Neural cell (in vitro differentiated cells): Measurements from ENCODE around the gene PIKFYVE. TPM values are rescaled to one million over a fixed set of nuclear protein-coding genes. Genes with fewer than 3 reads are reported as not detected.

ENCODE experiments used
- H2AFZ ChIP-seq: fragments of 200-600, 300-800 bp; sonication (generic), shearing (Covaris generic); 2 replicates; pipeline ENCODE4 v1.6.0; 2014; ENCODE audit warnings: low read depth, mild to moderate bottlenecking, antibody characterized with exemption, low read length, moderate library complexity
- H3F3A ChIP-seq: fragments of 200-600 bp; shearing (Covaris generic); 2 replicates; pipeline ENCODE4 v1.6.1; 2016; ENCODE audit warnings: mild to moderate bottlenecking, moderate library complexity, mixed read lengths, antibody characterized with exemption, low read length; ENCODE audit not compliant: insufficient read depth, poor library complexity, severe bottlenecking
- H3K27ac ChIP-seq: fragments of 200-600, 300-800 bp; sonication (generic), shearing (Covaris generic); 2 replicates; pipeline ENCODE4 v1.5.1; 2014; ENCODE audit warnings: mild to moderate bottlenecking, low read length, moderate library complexity
- H3K27me3 ChIP-seq: fragments of 300-800, 200-600 bp; sonication (generic), shearing (Covaris generic); 2 replicates; pipeline ENCODE4 v1.6.0; 2014; ENCODE audit warnings: mild to moderate bottlenecking, low read depth, low read length, moderate library complexity; ENCODE audit not compliant: insufficient read depth
- H3K36me3 ChIP-seq: fragments of 300-800, 200-600 bp; sonication (generic), shearing (Covaris generic); 2 replicates; pipeline ENCODE4 v1.5.1; 2014; ENCODE audit warnings: mild to moderate bottlenecking, antibody characterized with exemption, low read length, moderate library complexity; ENCODE audit not compliant: insufficient read depth
- H3K4me2 ChIP-seq: fragments of 300-800, 200-600 bp; sonication (generic), shearing (Covaris generic); 2 replicates; pipeline ENCODE4 v1.6.0; 2014; ENCODE audit warnings: mild to moderate bottlenecking, low read length
- H3K4me3 ChIP-seq: fragments of 300-800, 200-600 bp; sonication (generic), shearing (Covaris generic); 2 replicates; pipeline ENCODE4 v1.5.1; 2014; ENCODE audit warnings: mild to moderate bottlenecking, low read length, moderate library complexity
- H3K79me2 ChIP-seq: fragments of 200-600 bp; shearing (Covaris generic); replicated peaks from 2 replicates; pipeline ENCODE4 v1.6.0; 2014; ENCODE audit warnings: mild to moderate bottlenecking, low read length, moderate library complexity; ENCODE audit not compliant: insufficient read depth
- H3K9ac ChIP-seq: fragments of 300-800, 200-600 bp; sonication (generic), shearing (Covaris generic); 2 replicates; pipeline ENCODE4 v1.6.1; 2016; ENCODE audit warnings: mild to moderate bottlenecking, low read length, mixed read lengths
- H3K9me2 ChIP-seq: fragments of 200-600 bp; shearing (Covaris generic); 2 replicates; pipeline ENCODE4 v1.6.1; 2016; ENCODE audit warnings: mild to moderate bottlenecking, low read length, mixed read lengths; ENCODE audit not compliant: insufficient read depth
- H3K9me3 ChIP-seq: fragments of 200-600, 300-800 bp; sonication (generic), shearing (Covaris generic); 2 replicates; pipeline ENCODE4 v1.6.1; 2016; ENCODE audit warnings: mild to moderate bottlenecking, mixed run types, low read length, moderate library complexity, mixed read lengths
- H4K20me1 ChIP-seq: fragments of 200-600 bp; shearing (Covaris generic); 2 replicates; pipeline ENCODE4 v1.6.1; 2016; ENCODE audit warnings: mild to moderate bottlenecking, mixed run types; ENCODE audit not compliant: insufficient read depth
- EP300 ChIP-seq: fragments of 450-650 bp; conservative IDR thresholded peaks from 2 replicates; pipeline ENCODE4 v1.6.1; 2014; ENCODE audit warnings: antibody characterized with exemption, mild to moderate bottlenecking, moderate library complexity; ENCODE audit not compliant: poor library complexity, severe bottlenecking
- EZH2 ChIP-seq: fragments of 200-600, 300-800 bp; shearing (Covaris generic), sonication (generic); IDR thresholded peaks from 2 replicates; pipeline ENCODE4 v1.6.1; 2014; ENCODE audit warnings: antibody characterized with exemption, low read length, borderline replicate concordance, mild to moderate bottlenecking; ENCODE audit not compliant: insufficient read depth, poor library complexity, severe bottlenecking
- MXI1 ChIP-seq: fragments of 450-650 bp; conservative IDR thresholded peaks from 2 replicates; pipeline ENCODE4 v1.6.1; 2014; ENCODE audit warnings: antibody characterized with exemption, mild to moderate bottlenecking; ENCODE audit not compliant: poor library complexity, severe bottlenecking
- POLR2AphosphoS5 ChIP-seq: IDR thresholded peaks from 2 replicates; pipeline ENCODE4 v1.6.1; 2012
- RAD21 ChIP-seq: fragments of 450-650 bp; conservative IDR thresholded peaks from 2 replicates; pipeline ENCODE4 v1.6.1; 2014; ENCODE audit warnings: antibody characterized with exemption, mild to moderate bottlenecking, moderate library complexity
- SMC3 ChIP-seq: fragments of 450-650 bp; conservative IDR thresholded peaks from 2 replicates; pipeline ENCODE4 v1.6.1; 2014; ENCODE audit warnings: antibody characterized with exemption, mild to moderate bottlenecking, moderate library complexity; ENCODE audit not compliant: poor library complexity
- TAF1 ChIP-seq: IDR thresholded peaks from 2 replicates; pipeline ENCODE4 v1.6.1; 2012; ENCODE audit warnings: low read depth
- polyA plus RNA-seq: library from polyadenylated mRNA; depleted of rRNA; stranded (reverse); fragments of >200 nt; gene quantifications from 2 replicates; pipeline ENCODE4 v1.2.3, GENCODE V29; 2014
- TF ChIP-seq, protein P1 (sequence below): IDR thresholded peaks from 2 replicates; pipeline ENCODE4 v1.6.1; 2012; ENCODE audit warnings: borderline replicate concordance
- TF ChIP-seq, protein P2 (sequence below): fragments of 450-650 bp; IDR thresholded peaks from 2 replicates; pipeline ENCODE4 v1.5.1; 2014; ENCODE audit warnings: antibody characterized with exemption, mild to moderate bottlenecking, moderate library complexity; ENCODE audit not compliant: poor library complexity, severe bottlenecking

Gene PIKFYVE
- polyA plus RNA-seq, 1 donor from 2014 or later = 27.1 TPM

DNA sequence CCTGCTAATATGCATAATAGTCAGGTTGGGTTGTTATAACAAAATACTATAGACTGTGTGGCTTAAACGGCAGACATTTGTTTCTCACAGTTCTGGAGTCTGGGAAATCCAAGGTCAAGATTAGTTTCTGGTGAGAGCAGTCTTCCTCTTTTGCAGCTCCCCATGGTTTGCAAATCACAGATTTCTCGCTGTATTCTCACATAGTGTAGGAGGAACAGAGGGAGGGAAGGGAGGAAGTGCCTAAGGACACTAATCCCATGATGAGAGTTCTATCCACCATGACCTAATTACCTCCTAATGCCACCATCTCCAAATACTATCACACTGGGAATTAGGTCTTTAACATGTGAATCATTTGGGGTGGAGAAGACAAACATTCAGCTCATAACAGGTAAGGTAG lies 120.5 kb downstream of the PIKFYVE start:
- H3K9me2 ChIP-seq = no peaks in the 10 kb centered on the region
- H3K9me3 ChIP-seq = no peaks in the 10 kb centered on the region
- no peak overlapping the region for H3K9ac ChIP-seq
- H3F3A ChIP-seq = no peaks in the 10 kb centered on the region
- no peak for TF ChIP-seq MXI1
- TF ChIP-seq, protein P1, sequence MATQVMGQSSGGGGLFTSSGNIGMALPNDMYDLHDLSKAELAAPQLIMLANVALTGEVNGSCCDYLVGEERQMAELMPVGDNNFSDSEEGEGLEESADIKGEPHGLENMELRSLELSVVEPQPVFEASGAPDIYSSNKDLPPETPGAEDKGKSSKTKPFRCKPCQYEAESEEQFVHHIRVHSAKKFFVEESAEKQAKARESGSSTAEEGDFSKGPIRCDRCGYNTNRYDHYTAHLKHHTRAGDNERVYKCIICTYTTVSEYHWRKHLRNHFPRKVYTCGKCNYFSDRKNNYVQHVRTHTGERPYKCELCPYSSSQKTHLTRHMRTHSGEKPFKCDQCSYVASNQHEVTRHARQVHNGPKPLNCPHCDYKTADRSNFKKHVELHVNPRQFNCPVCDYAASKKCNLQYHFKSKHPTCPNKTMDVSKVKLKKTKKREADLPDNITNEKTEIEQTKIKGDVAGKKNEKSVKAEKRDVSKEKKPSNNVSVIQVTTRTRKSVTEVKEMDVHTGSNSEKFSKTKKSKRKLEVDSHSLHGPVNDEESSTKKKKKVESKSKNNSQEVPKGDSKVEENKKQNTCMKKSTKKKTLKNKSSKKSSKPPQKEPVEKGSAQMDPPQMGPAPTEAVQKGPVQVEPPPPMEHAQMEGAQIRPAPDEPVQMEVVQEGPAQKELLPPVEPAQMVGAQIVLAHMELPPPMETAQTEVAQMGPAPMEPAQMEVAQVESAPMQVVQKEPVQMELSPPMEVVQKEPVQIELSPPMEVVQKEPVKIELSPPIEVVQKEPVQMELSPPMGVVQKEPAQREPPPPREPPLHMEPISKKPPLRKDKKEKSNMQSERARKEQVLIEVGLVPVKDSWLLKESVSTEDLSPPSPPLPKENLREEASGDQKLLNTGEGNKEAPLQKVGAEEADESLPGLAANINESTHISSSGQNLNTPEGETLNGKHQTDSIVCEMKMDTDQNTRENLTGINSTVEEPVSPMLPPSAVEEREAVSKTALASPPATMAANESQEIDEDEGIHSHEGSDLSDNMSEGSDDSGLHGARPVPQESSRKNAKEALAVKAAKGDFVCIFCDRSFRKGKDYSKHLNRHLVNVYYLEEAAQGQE = no peak
- no peak for TF ChIP-seq EP300
- TF ChIP-seq POLR2AphosphoS5 = no peak
- no peak for TF ChIP-seq RAD21
- H3K4me2 ChIP-seq = no peak overlapping the region
- no peaks in the 10 kb centered on the region for H3K79me2 ChIP-seq
- H3K27me3 ChIP-seq = no peaks in the 10 kb centered on the region
- H4K20me1 ChIP-seq = no peaks in the 10 kb centered on the region
- no peak overlapping the region for H3K4me3 ChIP-seq
- no peak overlapping the region for H3K27ac ChIP-seq
- H2AFZ ChIP-seq = no peak overlapping the region
- H3K36me3 ChIP-seq = no peaks in the 10 kb centered on the region

DNA sequence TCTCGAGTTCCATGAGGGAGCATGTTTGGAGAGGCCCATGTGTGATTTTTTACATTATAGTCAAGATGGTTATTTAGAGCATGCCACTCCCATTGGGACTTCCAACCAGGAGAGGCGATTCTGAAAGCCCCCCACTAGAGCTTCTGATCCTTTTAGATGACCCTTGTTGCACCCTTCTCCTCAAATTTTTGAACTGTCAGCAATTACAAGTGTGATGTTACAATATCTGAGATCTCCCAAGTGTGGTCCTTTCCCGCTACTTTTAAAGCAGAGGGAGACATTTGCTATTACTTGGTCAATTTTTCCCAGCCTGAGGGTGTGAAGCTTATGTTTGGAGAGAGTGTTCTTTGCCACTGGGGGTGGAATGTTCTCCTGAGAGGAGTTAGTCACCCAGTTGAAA lies 123.9 kb downstream of the PIKFYVE start:
- no peaks in the 10 kb centered on the region for H3K36me3 ChIP-seq
- no peaks in the 10 kb centered on the region for H3K9me2 ChIP-seq
- TF ChIP-seq EP300 (no peak), MXI1 (no peak), TAF1 (no peak)
- TF ChIP-seq, protein P2, sequence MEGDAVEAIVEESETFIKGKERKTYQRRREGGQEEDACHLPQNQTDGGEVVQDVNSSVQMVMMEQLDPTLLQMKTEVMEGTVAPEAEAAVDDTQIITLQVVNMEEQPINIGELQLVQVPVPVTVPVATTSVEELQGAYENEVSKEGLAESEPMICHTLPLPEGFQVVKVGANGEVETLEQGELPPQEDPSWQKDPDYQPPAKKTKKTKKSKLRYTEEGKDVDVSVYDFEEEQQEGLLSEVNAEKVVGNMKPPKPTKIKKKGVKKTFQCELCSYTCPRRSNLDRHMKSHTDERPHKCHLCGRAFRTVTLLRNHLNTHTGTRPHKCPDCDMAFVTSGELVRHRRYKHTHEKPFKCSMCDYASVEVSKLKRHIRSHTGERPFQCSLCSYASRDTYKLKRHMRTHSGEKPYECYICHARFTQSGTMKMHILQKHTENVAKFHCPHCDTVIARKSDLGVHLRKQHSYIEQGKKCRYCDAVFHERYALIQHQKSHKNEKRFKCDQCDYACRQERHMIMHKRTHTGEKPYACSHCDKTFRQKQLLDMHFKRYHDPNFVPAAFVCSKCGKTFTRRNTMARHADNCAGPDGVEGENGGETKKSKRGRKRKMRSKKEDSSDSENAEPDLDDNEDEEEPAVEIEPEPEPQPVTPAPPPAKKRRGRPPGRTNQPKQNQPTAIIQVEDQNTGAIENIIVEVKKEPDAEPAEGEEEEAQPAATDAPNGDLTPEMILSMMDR = no peak
- no peaks in the 10 kb centered on the region for H3K79me2 ChIP-seq
- no peak overlapping the region for H3K4me2 ChIP-seq
- no peaks in the 10 kb centered on the region for H3F3A ChIP-seq
- H3K27ac ChIP-seq = no peak overlapping the region
- no peak overlapping the region for H3K4me3 ChIP-seq
- H3K9me3 ChIP-seq = peaks cover 8% of the 10 kb centered on the region
- H2AFZ ChIP-seq = no peak overlapping the region
- H3K9ac ChIP-seq = no peak overlapping the region
- H3K27me3 ChIP-seq = no peaks in the 10 kb centered on the region
- no peaks in the 10 kb centered on the region for H4K20me1 ChIP-seq

DNA sequence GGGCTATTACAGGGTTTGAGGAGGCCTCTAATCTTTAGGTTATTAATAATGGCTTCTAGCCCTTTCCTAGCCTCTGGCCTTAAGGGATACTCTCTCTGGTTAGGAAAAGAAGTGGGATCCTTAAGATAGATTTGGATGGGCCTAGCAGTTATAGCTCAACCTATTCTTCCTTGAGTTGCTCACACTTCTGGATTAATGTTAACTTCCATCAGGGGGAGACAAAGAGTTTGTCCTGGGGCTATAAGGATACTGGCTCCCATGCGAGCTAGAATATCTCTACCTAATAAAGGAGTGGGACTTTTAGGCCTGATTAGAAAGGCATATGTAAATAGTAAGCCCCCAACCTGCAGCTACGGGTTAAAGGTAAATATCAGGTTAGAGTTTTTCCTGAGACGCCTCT lies 126.2 kb downstream of the PIKFYVE start:
- Histone ChIP-seq H3K9me2 (no peaks in the 10 kb centered on the region), H3K9ac (no peak overlapping the region), H3K4me2 (no peak overlapping the region), H3K27me3 (no peaks in the 10 kb centered on the region), H3F3A (no peaks in the 10 kb centered on the region), H3K4me3 (no peak overlapping the region), H3K27ac (no peak overlapping the region), H3K79me2 (no peaks in the 10 kb centered on the region), H3K9me3 (peaks cover 8% of the 10 kb centered on the region), H2AFZ (no peak overlapping the region), H4K20me1 (no peaks in the 10 kb centered on the region), H3K36me3 (no peaks in the 10 kb centered on the region)
- TF ChIP-seq EZH2 = no peak
- TF ChIP-seq, protein P2 = no peak
- TF ChIP-seq EP300 = no peak
- no peak for TF ChIP-seq MXI1
- TF ChIP-seq RAD21 = no peak
- TF ChIP-seq TAF1 = no peak
- TF ChIP-seq, protein P1 = no peak
- TF ChIP-seq SMC3 = no peak
- TF ChIP-seq POLR2AphosphoS5 = no peak
